Nephron (organoid): Measurements from ENCODE around the gene OPALIN.

Experiments
- H3K27ac Mint-ChIP-seq, 3 experiments: 2 replicates each; pipeline ENCODE4 v1.8.0; 2020; ENCODE audit warnings: mixed read lengths in 3 of 3, mild to moderate bottlenecking in 2 of 3, moderate library complexity in 1 of 3
- H3K27me3 Mint-ChIP-seq: 2 replicates; pipeline ENCODE4 v1.8.0; 2021; ENCODE audit warnings: low read depth, mild to moderate bottlenecking, moderate library complexity, mixed read lengths
- H3K36me3 Mint-ChIP-seq: 2 replicates; pipeline ENCODE4 v1.8.0; 2020; ENCODE audit warnings: low read depth, mixed read lengths
- H3K4me1 Mint-ChIP-seq: 2 replicates; pipeline ENCODE4 v1.8.0; 2020; ENCODE audit warnings: mixed read lengths
- H3K4me3 Mint-ChIP-seq, 3 experiments: 2 replicates each; pipeline ENCODE4 v1.8.0; 2020; ENCODE audit warnings: mild to moderate bottlenecking in 3 of 3, mixed read lengths in 3 of 3, moderate library complexity in 2 of 3
- H3K9me3 Mint-ChIP-seq: 2 replicates; pipeline ENCODE4 v1.8.0; 2020; ENCODE audit warnings: mixed read lengths
- TF ChIP-seq, protein P1 (sequence below), 3 experiments: fragments of 200-600 bp; sonication (generic); IDR thresholded peaks; one replicate each; pipeline ENCODE4 v1.5.0; 2021; ENCODE audit warnings: antibody characterized with exemption in 3 of 3; ENCODE audit not compliant: unreplicated experiment in 3 of 3

OPALIN gene

DNA sequence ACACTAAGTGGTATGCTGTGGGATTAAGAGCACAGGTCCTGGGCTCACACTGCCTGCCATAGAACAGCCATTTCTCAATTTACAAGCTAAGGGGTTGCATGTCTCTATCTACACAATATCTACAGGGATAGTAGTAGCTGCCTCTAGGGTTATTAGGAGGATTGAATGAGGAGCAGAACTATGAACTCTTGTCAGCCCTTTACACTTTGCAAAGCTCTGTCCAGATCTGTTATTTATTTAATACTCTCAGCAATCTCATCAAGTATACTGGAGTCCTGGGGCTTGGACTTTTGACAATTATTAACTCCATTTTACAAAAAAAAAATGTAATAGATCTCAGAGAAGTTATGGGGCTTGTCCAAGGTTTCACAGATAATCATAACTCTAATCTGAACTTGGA lies 6.8 kb downstream of the OPALIN start:
- Mint-ChIP-seq H3K27ac (no peak overlapping the region), H3K4me1 (no peaks in the 10 kb centered on the region), H3K27me3 (peaks cover 19% of the 10 kb centered on the region), H3K36me3 (no peaks in the 10 kb centered on the region), H3K4me3 (no peak overlapping the region), H3K9me3 (peaks cover 5% of the 10 kb centered on the region)
- TF ChIP-seq, protein P1, sequence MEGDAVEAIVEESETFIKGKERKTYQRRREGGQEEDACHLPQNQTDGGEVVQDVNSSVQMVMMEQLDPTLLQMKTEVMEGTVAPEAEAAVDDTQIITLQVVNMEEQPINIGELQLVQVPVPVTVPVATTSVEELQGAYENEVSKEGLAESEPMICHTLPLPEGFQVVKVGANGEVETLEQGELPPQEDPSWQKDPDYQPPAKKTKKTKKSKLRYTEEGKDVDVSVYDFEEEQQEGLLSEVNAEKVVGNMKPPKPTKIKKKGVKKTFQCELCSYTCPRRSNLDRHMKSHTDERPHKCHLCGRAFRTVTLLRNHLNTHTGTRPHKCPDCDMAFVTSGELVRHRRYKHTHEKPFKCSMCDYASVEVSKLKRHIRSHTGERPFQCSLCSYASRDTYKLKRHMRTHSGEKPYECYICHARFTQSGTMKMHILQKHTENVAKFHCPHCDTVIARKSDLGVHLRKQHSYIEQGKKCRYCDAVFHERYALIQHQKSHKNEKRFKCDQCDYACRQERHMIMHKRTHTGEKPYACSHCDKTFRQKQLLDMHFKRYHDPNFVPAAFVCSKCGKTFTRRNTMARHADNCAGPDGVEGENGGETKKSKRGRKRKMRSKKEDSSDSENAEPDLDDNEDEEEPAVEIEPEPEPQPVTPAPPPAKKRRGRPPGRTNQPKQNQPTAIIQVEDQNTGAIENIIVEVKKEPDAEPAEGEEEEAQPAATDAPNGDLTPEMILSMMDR (IDR thresholded peaks at IDR 0.05; ENCODE audit: unreplicated experiment in 3 of 3) = no peak

DNA sequence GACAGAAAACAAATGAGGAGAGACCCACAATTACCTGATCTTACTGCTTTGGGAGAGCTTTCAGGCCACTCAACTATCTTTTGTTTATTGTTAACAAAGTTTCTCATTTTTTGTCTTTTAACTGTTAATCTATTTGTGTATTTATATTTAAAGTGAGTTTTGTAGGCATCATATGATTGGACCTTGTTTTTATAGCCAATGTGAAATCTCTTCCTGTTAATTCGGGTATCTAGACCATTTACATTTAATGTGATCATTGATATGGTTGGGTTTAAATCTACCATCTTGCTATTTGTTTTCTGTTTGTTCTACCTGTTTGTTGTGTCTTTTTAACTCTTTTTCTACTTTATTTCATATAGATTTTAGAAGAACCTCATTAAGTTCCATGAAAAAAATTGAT lies 12.5 kb downstream of the OPALIN start:
- Mint-ChIP-seq H3K36me3 (no peaks in the 10 kb centered on the region), H3K27me3 (peaks cover 3% of the 10 kb centered on the region), H3K9me3 (peaks cover 17% of the 10 kb centered on the region), H3K4me1 (no peaks in the 10 kb centered on the region), H3K4me3 (no peak overlapping the region), H3K27ac (no peak overlapping the region)
- TF ChIP-seq, protein P1 (IDR thresholded peaks at IDR 0.05; ENCODE audit: unreplicated experiment in 3 of 3) = no peak

DNA sequence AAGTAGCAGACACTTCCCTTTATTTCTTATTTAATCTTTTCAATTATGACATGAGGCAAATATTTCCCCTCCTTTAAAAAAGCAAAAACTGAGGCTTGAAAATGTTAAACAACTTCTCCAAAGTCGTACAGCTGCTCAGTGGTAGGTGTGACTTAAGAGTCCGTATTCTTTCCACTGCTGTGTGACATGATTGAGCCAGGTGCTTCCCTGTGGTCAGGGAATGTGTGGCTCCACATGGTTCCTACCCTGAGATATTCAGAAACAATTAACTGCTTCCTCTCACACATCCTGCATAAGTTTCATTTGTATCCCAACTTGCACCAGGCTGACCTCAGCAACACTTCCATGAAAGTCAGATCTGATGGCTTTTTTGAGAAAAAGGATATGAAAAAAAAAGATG lies 13.6 kb downstream of the OPALIN start:
- H3K36me3 Mint-ChIP-seq = no peaks in the 10 kb centered on the region
- peaks cover 7% of the 10 kb centered on the region for H3K27me3 Mint-ChIP-seq
- H3K27ac Mint-ChIP-seq = no peak overlapping the region

DNA sequence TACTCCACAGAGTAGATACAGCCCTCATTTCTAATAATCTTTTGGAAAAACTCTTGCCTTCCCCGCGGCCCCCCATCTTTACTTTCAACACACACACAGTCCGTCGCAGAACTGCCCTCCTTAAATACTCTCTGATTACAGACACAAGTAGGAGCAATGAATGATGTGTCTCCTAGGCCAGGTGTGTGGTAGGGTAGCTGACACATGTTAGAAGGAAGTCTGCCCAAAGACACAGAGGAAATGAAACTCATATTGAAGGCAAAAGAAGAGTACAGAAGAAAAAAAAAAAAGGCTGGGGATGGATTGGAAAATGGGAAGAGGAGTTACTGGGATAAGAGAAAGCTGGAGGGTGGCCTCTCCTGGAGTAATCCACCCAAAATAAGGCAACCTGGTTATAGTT lies 14.6 kb downstream of the OPALIN start:
- Mint-ChIP-seq H3K27ac (no peak overlapping the region), H3K4me3 (no peak overlapping the region), H3K4me1 (no peaks in the 10 kb centered on the region), H3K27me3 (peaks cover 9% of the 10 kb centered on the region), H3K36me3 (no peaks in the 10 kb centered on the region), H3K9me3 (peaks cover 15% of the 10 kb centered on the region)
- TF ChIP-seq, protein P1 (IDR thresholded peaks at IDR 0.05; ENCODE audit: unreplicated experiment in 3 of 3) = no peak

More for the DNA sequence above, 13.6 kb downstream of the OPALIN start:
- TF ChIP-seq, protein P1 (IDR thresholded peaks at IDR 0.05; ENCODE audit: unreplicated experiment in 3 of 3) = no peak
- Mint-ChIP-seq H3K4me1 (no peaks in the 10 kb centered on the region), H3K4me3 (no peak overlapping the region), H3K9me3 (peaks cover 17% of the 10 kb centered on the region)

DNA sequence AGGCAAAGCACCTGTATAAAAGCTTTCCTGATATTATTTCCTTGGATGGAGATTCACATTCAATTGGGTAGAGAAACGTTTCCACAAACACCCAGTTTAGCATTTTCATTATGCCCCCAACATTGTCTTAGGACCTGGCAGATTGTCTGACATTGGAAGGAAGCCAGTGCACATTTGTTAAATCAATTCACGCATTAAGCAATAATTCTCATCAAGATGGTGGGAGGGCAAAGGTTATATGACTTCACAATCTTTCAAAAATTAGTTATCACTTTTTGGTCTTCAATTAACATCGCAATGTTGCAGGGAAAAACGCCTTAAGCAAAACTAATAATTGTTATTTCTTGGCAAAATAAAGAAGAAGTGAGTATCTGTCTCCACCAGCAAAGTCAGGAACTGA lies 16.4 kb downstream of the OPALIN start:
- H3K4me3 Mint-ChIP-seq = no peak overlapping the region
- no peaks in the 10 kb centered on the region for H3K4me1 Mint-ChIP-seq
- no peaks in the 10 kb centered on the region for H3K36me3 Mint-ChIP-seq
- H3K27me3 Mint-ChIP-seq = peaks cover 12% of the 10 kb centered on the region
- TF ChIP-seq, protein P1 (IDR thresholded peaks at IDR 0.05; ENCODE audit: unreplicated experiment in 3 of 3) = no peak
- H3K27ac Mint-ChIP-seq = no peak overlapping the region
- peaks cover 13% of the 10 kb centered on the region for H3K9me3 Mint-ChIP-seq
